Measurements from ENCODE around the gene RNU4-1.

DNA sequence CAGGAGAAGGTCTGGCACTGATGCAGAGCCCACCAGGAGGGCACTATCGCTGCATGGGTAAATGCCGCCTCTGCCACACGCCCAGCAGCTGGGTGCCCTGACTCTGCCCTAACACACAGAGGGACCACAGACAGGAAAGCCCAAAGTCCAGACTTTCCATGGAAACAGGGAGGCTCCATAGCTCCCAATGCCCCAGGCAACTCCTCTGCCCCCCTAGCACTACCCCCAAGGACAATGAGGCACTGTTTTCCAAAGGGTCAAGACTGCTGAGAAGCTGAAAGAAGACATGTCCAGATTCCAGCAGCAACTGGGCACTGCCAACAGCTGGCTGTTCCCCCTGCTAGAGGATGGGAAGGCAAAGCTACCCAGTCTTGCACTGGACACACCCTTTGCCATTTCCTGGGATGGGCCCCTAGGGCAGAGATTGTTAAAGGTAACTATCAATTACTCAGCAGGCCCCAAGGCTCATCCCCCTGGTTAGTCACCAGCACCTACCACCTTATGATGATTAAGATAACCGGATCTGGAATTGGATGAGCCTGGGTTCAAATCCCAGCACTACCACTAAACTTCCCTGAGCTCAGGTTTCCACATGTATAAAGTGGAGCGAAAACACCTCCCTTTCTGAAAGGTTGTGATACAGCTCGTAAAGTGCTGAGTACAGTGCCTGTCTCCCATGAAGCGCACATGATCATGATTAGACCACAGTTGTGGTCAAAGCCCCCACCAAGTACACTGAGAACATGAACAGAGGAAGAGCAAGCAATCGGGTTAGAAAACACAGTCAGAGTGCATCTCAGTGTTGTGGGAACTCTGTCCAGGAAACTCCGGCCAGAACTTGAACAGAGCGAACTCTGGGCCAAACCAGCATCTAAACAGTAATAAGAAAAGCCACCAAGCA, 30.8 kb downstream of the RNU4-1 start:
- TF ChIP-seq, protein P1, sequence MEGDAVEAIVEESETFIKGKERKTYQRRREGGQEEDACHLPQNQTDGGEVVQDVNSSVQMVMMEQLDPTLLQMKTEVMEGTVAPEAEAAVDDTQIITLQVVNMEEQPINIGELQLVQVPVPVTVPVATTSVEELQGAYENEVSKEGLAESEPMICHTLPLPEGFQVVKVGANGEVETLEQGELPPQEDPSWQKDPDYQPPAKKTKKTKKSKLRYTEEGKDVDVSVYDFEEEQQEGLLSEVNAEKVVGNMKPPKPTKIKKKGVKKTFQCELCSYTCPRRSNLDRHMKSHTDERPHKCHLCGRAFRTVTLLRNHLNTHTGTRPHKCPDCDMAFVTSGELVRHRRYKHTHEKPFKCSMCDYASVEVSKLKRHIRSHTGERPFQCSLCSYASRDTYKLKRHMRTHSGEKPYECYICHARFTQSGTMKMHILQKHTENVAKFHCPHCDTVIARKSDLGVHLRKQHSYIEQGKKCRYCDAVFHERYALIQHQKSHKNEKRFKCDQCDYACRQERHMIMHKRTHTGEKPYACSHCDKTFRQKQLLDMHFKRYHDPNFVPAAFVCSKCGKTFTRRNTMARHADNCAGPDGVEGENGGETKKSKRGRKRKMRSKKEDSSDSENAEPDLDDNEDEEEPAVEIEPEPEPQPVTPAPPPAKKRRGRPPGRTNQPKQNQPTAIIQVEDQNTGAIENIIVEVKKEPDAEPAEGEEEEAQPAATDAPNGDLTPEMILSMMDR (IDR thresholded peaks at IDR 0.05), result no peak
- TF ChIP-seq POLR2AphosphoS5 (IDR thresholded peaks at IDR 0.05), result peak in 1 of 3 donors; percentile 38
- no peak for TF ChIP-seq POLR2A (IDR thresholded peaks at IDR 0.05)

Data from breast epithelium (tissue), 3 donors.